ENCODE data around the gene LHPP. TPM values are rescaled to one million over a fixed set of nuclear protein-coding genes. Genes with fewer than 3 reads are reported as not detected.

The LHPP gene
- total and polyA plus RNA-seq, 10 of the 15 experiments (the other 5 are each of a cell fraction or from before 2014, with no cell fraction given), result 0.79 to 9.8 (median 6.7) TPM

DNA sequence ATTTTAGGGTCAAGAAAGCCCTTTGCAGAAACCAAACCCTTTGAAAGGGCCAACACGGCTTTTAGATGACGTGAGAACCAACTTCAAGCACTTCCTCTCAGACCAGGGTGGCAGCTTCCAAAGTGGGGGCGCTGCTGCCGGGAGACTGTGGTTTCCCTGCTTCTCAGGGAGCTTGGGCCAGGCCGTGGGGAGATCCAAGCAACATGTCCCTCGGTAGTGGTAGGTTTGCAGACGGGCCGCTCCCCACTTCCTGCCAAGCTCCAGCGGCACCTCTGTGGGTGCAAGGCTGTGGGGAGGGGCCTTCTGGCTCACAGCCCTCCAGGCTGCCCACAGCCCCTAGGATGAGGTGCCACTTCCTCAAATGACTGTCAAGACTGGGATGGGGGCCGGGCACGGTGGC, 150.1 kb downstream of the LHPP start (continued):
- no peak for TF ChIP-seq PRDM15 (CRISPR knock-in tag; IDR thresholded peaks at IDR 0.05)
- TF ChIP-seq, protein P1, sequence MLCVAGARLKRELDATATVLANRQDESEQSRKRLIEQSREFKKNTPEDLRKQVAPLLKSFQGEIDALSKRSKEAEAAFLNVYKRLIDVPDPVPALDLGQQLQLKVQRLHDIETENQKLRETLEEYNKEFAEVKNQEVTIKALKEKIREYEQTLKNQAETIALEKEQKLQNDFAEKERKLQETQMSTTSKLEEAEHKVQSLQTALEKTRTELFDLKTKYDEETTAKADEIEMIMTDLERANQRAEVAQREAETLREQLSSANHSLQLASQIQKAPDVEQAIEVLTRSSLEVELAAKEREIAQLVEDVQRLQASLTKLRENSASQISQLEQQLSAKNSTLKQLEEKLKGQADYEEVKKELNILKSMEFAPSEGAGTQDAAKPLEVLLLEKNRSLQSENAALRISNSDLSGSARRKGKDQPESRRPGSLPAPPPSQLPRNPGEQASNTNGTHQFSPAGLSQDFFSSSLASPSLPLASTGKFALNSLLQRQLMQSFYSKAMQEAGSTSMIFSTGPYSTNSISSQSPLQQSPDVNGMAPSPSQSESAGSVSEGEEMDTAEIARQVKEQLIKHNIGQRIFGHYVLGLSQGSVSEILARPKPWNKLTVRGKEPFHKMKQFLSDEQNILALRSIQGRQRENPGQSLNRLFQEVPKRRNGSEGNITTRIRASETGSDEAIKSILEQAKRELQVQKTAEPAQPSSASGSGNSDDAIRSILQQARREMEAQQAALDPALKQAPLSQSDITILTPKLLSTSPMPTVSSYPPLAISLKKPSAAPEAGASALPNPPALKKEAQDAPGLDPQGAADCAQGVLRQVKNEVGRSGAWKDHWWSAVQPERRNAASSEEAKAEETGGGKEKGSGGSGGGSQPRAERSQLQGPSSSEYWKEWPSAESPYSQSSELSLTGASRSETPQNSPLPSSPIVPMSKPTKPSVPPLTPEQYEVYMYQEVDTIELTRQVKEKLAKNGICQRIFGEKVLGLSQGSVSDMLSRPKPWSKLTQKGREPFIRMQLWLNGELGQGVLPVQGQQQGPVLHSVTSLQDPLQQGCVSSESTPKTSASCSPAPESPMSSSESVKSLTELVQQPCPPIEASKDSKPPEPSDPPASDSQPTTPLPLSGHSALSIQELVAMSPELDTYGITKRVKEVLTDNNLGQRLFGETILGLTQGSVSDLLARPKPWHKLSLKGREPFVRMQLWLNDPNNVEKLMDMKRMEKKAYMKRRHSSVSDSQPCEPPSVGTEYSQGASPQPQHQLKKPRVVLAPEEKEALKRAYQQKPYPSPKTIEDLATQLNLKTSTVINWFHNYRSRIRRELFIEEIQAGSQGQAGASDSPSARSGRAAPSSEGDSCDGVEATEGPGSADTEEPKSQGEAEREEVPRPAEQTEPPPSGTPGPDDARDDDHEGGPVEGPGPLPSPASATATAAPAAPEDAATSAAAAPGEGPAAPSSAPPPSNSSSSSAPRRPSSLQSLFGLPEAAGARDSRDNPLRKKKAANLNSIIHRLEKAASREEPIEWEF (IDR thresholded peaks at IDR 0.05; ENCODE audit: insufficient replicate concordance, low read depth, low read length), result no peak
- peak; percentile 58; the same call in 1 of the 2 replicates for TF ChIP-seq SPI1 (IDR thresholded peaks at IDR 0.05; ENCODE audit: borderline replicate concordance, insufficient read depth, low read depth, low read length)
- no peak for TF ChIP-seq TCF12 (IDR thresholded peaks at IDR 0.05; ENCODE audit: low read depth, low read length)
- no peak for TF ChIP-seq CBX3 (IDR thresholded peaks at IDR 0.05; ENCODE audit: borderline replicate concordance, low read depth)
- TF ChIP-seq, protein P2, sequence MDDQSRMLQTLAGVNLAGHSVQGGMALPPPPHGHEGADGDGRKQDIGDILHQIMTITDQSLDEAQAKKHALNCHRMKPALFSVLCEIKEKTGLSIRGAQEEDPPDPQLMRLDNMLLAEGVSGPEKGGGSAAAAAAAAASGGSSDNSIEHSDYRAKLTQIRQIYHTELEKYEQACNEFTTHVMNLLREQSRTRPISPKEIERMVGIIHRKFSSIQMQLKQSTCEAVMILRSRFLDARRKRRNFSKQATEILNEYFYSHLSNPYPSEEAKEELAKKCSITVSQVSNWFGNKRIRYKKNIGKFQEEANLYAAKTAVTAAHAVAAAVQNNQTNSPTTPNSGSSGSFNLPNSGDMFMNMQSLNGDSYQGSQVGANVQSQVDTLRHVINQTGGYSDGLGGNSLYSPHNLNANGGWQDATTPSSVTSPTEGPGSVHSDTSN (IDR thresholded peaks at IDR 0.05; ENCODE audit: insufficient replicate concordance, low read depth, low read length), result no peak
- TF ChIP-seq CBX5 (IDR thresholded peaks at IDR 0.05; ENCODE audit: low read depth), result no peak
- TF ChIP-seq, protein P3, sequence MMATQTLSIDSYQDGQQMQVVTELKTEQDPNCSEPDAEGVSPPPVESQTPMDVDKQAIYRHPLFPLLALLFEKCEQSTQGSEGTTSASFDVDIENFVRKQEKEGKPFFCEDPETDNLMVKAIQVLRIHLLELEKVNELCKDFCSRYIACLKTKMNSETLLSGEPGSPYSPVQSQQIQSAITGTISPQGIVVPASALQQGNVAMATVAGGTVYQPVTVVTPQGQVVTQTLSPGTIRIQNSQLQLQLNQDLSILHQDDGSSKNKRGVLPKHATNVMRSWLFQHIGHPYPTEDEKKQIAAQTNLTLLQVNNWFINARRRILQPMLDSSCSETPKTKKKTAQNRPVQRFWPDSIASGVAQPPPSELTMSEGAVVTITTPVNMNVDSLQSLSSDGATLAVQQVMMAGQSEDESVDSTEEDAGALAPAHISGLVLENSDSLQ (IDR thresholded peaks at IDR 0.05), result no peak
- no peak for TF ChIP-seq SMC3 (IDR thresholded peaks at IDR 0.05; ENCODE audit: borderline replicate concordance, low read length)
- no peak for TF ChIP-seq CTCF (IDR thresholded peaks at IDR 0.05 in 2 of 3, conservative IDR thresholded peaks at IDR 0.05 in 1 of 3; ENCODE audit: control insufficient read depth in 2 of 3, extremely low read depth in 1 of 3, insufficient read depth in 1 of 3, low read depth in 3 of 3, low read length in 3 of 3)
- no peak for TF ChIP-seq JUND (IDR thresholded peaks at IDR 0.05; ENCODE audit: low read depth, low read length)
- no peak for TF ChIP-seq POLR2AphosphoS5 (IDR thresholded peaks at IDR 0.05; ENCODE audit: low read length)
- TF ChIP-seq RELA (IDR thresholded peaks at IDR 0.05; ENCODE audit: borderline replicate concordance, partially characterized antibody), result no peak
- TF ChIP-seq IKZF2 (IDR thresholded peaks at IDR 0.05), result peak; percentile 38 to 53; a peak in 3 of 4 replicates
- TF ChIP-seq, protein P4, sequence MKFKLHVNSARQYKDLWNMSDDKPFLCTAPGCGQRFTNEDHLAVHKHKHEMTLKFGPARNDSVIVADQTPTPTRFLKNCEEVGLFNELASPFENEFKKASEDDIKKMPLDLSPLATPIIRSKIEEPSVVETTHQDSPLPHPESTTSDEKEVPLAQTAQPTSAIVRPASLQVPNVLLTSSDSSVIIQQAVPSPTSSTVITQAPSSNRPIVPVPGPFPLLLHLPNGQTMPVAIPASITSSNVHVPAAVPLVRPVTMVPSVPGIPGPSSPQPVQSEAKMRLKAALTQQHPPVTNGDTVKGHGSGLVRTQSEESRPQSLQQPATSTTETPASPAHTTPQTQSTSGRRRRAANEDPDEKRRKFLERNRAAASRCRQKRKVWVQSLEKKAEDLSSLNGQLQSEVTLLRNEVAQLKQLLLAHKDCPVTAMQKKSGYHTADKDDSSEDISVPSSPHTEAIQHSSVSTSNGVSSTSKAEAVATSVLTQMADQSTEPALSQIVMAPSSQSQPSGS (IDR thresholded peaks at IDR 0.05; ENCODE audit: low read length), result no peak
